SJCRH30 (cell line): ENCODE results near the gene FAM187B. TPM values are rescaled to one million over a fixed set of nuclear protein-coding genes. Genes with fewer than 3 reads are reported as not detected.
"Not testable (repeated sequence)": the region's sequence is repeated elsewhere in the genome, so short reads cannot be mapped to it uniquely, and the experiment has no call there.

ENCODE experiments used
- DNase-seq, 2 experiments: peaks; one replicate each; pipeline ENCODE4 v3.0.0-alpha.2; 2015 to 2020
- H3K27ac ChIP-seq: fragments of 250-450 bp; sonication (Bioruptor Pico); 2 replicates; pipeline ENCODE4 v1.5.1; 2020; ENCODE audit warnings: mild to moderate bottlenecking, moderate library complexity
- H3K27me3 ChIP-seq: fragments of 250-450 bp; sonication (Bioruptor Pico); 2 replicates; pipeline ENCODE4 v1.5.1; 2020; ENCODE audit warnings: mild to moderate bottlenecking, moderate library complexity
- H3K36me3 ChIP-seq: fragments of 250-450 bp; sonication (Bioruptor Pico); 2 replicates; pipeline ENCODE4 v1.5.1; 2020; ENCODE audit warnings: mild to moderate bottlenecking, moderate library complexity
- H3K4me1 ChIP-seq: fragments of 250-450 bp; sonication (Bioruptor Pico); 2 replicates; pipeline ENCODE4 v1.5.1; 2020; ENCODE audit warnings: mild to moderate bottlenecking, moderate library complexity
- H3K4me3 ChIP-seq: fragments of 250-450 bp; sonication (Bioruptor Pico); 2 replicates; pipeline ENCODE4 v1.5.1; 2020; ENCODE audit warnings: mild to moderate bottlenecking, moderate library complexity
- H3K9me3 ChIP-seq: fragments of 250-450 bp; sonication (Bioruptor Pico); replicated peaks from 2 replicates; pipeline ENCODE4 v1.5.1; 2020; ENCODE audit warnings: mild to moderate bottlenecking, moderate library complexity
- total RNA-seq: library from RNA; depleted of rRNA; stranded (reverse); fragments of >200 nt; shearing (Covaris generic); gene quantifications from 2 replicates; pipeline ENCODE4 v1.2.3, GENCODE V29; 2014

FAM187B gene
- total RNA-seq, 1 experiment from 2014 or later = not detected

DNA sequence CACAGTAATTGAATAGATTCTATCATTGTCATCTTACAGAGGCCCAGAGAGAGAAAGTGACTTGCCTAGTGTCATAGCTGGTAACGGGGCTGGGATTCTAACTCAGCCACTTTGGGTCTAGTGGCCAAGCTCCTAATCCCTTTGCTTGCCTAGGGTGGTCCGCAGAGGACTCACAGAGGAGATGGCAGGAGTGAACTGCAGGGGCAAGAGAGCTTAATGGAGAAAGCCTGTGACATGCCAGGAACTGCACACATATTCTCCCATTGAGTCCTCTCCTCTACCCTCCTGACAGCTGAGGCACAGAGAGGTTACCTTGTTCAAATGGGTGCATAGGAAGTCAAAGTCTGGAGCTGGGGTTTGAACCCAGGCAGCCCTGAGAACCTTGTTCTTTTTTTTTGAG, 22.9 kb upstream of the FAM187B start:
- peaks cover 6% of the 10 kb centered on the region; the same call in 1 of the 2 replicates for H3K27me3 ChIP-seq
- H3K27ac ChIP-seq = no peak overlapping the region
- H3K4me1 ChIP-seq = no peaks in the 10 kb centered on the region
- H3K4me3 ChIP-seq = no peak overlapping the region
- no peaks in the 10 kb centered on the region for H3K9me3 ChIP-seq
- no peak for DNase-seq
- H3K36me3 ChIP-seq = no peaks in the 10 kb centered on the region

DNA sequence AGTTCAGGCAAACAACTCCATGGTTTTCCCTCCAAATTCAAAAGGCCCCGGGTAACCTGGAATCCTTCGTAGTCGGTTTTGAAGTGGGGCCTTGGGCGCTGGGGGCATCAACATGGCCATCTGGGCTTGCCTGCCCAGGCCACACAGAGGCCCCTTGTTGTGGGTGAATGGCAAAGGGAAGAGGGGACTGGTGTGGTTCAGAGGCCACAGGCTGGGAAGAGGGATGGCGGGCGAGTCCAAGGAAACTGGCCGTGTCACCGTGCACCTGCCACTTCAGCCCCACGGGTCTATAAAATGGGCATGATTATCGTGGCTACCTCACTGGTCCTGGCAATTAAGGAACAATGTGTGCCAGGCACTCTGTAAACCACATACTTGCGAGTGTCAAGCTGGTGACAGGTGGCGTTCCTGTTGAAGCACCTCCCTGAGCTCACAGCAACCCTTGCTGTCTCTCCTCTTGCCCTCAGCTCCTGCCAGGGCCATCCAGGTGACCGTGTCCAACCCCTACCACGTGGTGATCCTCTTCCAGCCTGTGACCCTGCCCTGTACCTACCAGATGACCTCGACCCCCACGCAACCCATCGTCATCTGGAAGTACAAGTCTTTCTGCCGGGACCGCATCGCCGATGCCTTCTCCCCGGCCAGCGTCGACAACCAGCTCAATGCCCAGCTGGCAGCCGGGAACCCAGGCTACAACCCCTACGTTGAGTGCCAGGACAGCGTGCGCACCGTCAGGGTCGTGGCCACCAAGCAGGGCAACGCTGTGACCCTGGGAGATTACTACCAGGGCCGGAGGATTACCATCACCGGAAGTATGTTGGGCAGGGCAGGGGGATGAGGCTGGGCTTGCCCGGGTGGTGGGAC, 21.5 kb upstream of the FAM187B start:
- no peaks in the 10 kb centered on the region for H3K36me3 ChIP-seq
- no peaks in the 10 kb centered on the region for H3K9me3 ChIP-seq
- H3K27ac ChIP-seq = no peak overlapping the region
- DNase-seq = no peak
- H3K27me3 ChIP-seq = no peaks in the 10 kb centered on the region; the same call in 1 of the 2 replicates
- no peak overlapping the region for H3K4me3 ChIP-seq
- no peaks in the 10 kb centered on the region for H3K4me1 ChIP-seq

DNA sequence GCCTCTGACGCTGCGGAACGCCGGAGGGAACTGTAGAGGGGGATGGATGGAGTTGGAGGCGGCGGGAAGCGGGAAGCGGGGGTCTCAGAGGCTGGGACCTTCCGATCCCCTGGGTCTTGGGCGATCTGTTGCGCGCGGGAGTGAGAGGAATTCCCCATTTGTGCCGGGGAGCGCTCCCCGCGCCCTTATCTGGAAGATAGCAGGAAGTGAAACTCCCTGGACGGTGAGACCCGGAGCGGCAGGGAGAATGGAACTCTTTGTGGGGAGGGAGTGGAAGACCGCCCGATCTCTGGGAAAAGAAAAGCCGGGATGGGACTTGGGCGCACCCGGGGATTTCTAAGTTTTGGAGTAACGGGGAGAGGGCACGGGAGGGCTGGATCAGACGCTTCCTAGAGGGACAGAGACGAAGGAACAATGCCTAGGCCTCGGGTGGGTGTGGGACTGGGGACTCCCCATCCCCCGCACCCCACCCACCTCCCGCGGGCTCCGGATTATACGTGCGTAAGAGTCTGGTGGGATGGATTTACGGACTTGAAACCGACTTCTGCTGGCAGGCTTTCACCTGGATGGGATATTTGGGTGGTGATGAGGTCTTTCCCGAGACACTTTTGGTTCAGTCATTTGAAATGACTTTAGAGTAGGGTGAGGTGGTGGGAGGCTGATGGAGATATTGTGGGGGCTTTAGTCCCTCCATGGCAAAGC, 20.8 kb upstream of the FAM187B start:
- no peak for DNase-seq
- H3K9me3 ChIP-seq = no peaks in the 10 kb centered on the region
- no peaks in the 10 kb centered on the region for H3K36me3 ChIP-seq
- no peak overlapping the region for H3K4me3 ChIP-seq
- H3K27ac ChIP-seq = no peak overlapping the region
- H3K4me1 ChIP-seq = no peaks in the 10 kb centered on the region
- no peaks in the 10 kb centered on the region for H3K27me3 ChIP-seq

DNA sequence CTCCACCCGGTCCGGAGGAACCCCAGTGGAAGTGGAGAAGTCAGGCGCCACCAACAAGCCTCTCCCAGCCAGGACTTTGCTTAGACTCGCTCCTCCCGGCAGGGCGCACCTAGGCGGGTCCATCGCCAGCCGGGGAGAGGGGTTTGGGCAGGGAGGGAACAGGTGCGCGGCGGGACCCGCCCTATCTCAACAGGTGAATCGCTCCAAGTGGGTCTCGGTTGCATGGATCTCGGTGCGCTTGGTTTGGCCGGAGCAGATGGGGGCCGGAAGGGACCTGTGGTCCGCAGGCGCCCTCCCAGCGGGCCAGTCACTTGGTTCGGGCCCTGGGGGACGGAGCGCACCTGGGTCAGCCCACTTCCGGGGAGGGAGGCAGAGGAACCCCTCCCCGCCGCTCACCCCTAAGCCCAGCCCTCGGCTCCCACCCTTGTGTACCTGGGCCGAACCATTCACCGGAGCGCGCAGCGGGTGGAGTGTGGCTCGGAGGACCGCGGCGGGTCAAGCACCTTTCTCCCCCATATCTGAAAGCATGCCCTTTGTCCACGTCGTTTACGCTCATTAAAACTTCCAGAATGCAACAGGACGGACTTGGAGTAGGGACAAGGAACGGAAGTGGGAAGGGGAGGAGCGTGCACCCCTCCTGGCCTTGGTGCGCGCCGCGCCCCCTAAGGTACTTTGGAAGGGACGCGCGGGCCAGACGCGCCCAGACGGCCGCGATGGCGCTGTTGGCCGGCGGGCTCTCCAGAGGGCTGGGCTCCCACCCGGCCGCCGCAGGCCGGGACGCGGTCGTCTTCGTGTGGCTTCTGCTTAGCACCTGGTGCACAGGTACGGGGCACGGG, 20.0 kb upstream of the FAM187B start, which contains the start of gene LSR:
TSS of gene LSR (plus strand) at position 693 of the 836 bp plus-strand sequence. CDS start at position 714, 21 bp downstream.
- DNase-seq = no peak
- H3K9me3 ChIP-seq = no peaks in the 10 kb centered on the region
- H3K4me1 ChIP-seq = no peaks in the 10 kb centered on the region
- H3K27ac ChIP-seq = no peak within 1 kb of the TSS
- no peaks in the 10 kb centered on the region for H3K36me3 ChIP-seq
- H3K27me3 ChIP-seq = no peaks in the 10 kb centered on the region
- no peak within 1 kb of the TSS for H3K4me3 ChIP-seq

DNA sequence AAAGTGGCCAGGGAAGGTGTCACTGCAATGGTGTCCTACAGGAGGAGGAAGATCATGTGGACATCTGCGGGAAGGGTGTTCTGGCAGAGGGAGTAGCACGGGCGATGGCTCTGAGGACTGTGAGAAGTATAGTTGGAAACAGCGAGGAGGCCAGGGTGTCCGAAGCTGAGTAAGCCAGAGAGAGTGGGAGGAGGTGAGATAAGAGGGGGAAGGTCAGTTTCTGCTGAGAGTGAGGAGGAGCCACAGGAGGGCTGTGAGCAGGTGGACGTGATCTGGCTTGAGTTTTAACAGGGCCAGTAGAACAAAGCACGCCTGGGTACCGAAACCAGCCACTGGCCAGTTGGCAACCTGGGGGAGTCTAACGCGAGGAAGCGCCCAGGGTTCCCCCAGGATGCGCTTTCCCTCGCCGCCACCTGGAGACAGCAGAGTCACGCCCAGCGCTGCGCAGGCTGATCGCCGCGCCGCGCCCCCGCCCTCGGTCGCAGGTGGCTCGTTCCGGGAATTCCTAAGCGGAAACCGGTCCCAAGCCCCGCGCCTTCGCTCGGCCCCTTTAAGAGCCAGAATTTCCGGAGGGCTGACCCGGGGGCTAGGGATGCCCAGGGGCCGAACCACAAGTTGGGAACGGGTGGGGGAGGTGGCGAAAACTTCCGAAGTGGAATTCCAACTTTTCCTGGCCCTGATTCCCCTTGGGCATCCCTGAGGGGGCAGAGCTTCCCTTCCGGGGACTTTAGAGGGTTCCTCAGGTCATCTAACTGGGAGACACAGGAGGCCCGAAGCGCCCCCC, 19.2 kb upstream of the FAM187B start:
- Histone ChIP-seq H3K9me3 (no peaks in the 10 kb centered on the region), H3K27me3 (no peaks in the 10 kb centered on the region), H3K27ac (no peak overlapping the region), H3K4me3 (no peak overlapping the region), H3K4me1 (no peaks in the 10 kb centered on the region), H3K36me3 (no peaks in the 10 kb centered on the region)
- no peak for DNase-seq

GRCh38 chr19:35246466-35247092, 18.0 kb upstream of the FAM187B start:
- Histone ChIP-seq H3K27ac (no peak overlapping the region), H3K4me3 (no peak overlapping the region), H3K4me1 (no peaks in the 10 kb centered on the region), H3K27me3 (no peaks in the 10 kb centered on the region), H3K9me3 (no peaks in the 10 kb centered on the region), H3K36me3 (no peaks in the 10 kb centered on the region)
- DNase-seq = no peak

- Histone ChIP-seq H3K4me3 (no peak overlapping the region), H3K36me3 (no peaks in the 10 kb centered on the region), H3K9me3 (no peaks in the 10 kb centered on the region; the same call in 1 of the 2 replicates), H3K4me1 (no peaks in the 10 kb centered on the region), H3K27me3 (no peaks in the 10 kb centered on the region), H3K27ac (no peak overlapping the region)
- DNase-seq = no peak
These were observed 12.9 kb upstream of the FAM187B start for GRCh38 chr19:35241417-35241816.

DNA sequence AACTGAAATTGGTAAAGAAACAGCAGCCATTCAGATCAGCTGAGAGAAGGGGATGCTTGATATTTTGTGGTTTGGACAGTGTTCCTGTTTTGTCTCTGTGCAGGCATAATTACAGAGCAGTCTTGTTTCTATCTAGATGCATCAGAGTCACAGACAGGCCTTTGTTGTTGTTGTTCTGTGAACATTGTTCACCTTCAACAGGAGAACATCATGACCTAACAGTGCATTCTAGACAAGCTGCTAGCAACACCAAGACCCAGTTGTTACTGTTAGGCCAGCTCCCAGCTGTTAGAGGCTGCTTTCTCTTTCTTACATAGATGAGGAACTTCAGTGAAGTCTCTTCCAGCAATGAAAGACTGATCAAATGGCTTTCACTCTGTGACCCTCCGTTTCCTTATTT, 11.8 kb upstream of the FAM187B start:
- Histone ChIP-seq H3K27ac (no peak overlapping the region), H3K4me1 (no peaks in the 10 kb centered on the region), H3K4me3 (no peak overlapping the region), H3K27me3 (no peaks in the 10 kb centered on the region), H3K36me3 (no peaks in the 10 kb centered on the region), H3K9me3 (no peaks in the 10 kb centered on the region; the same call in 1 of the 2 replicates)
- no peak for DNase-seq

- not testable (repeated sequence) for H3K9me3 ChIP-seq, H3K36me3 ChIP-seq, DNase-seq, H3K4me1 ChIP-seq, H3K4me3 ChIP-seq, H3K27me3 ChIP-seq, H3K27ac ChIP-seq
These were observed 11.1 kb upstream of the FAM187B start for GRCh38 chr19:35239597-35239996.

- no peaks in the 10 kb centered on the region; the same call in 1 of the 2 replicates for H3K27me3 ChIP-seq
- no peaks in the 10 kb centered on the region for H3K4me1 ChIP-seq
- no peak overlapping the region for H3K4me3 ChIP-seq
- no peak for DNase-seq
- no peak overlapping the region for H3K27ac ChIP-seq
- H3K36me3 ChIP-seq = no peaks in the 10 kb centered on the region
- H3K9me3 ChIP-seq = no peaks in the 10 kb centered on the region; the same call in 1 of the 2 replicates
These were observed 8.3 kb upstream of the FAM187B start for GRCh38 chr19:35236638-35237400.

DNA sequence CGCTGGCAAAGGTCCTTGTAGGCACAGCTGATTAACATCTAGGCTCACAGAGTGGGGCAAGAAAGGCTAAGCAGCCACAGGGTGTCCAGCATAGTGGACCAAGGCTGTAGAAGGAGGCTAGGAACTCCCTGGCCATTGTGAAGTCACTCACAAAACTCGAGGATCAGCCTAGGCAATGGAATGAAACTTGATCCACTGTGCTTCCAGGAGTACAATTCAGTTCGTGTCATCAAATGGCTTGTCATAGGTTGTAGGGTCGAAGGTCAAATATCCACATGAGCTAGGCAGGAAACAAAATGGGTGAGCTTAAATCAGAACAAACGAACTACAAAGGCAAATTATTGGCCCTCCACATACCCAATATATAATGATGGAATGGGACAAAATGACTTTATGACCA, 4.4 kb upstream of the FAM187B start:
- H3K4me1 ChIP-seq = no peaks in the 10 kb centered on the region

GRCh38 chr19:35231956-35232645, 3.6 kb upstream of the FAM187B start:
- Histone ChIP-seq H3K9me3 (no peaks in the 10 kb centered on the region), H3K27ac (no peak overlapping the region), H3K36me3 (no peaks in the 10 kb centered on the region), H3K4me3 (no peak overlapping the region), H3K4me1 (no peaks in the 10 kb centered on the region), H3K27me3 (peaks cover 4% of the 10 kb centered on the region)
- DNase-seq = no peak

More for the DNA sequence above, 4.4 kb upstream of the FAM187B start:
- Histone ChIP-seq H3K4me3 (no peak overlapping the region), H3K9me3 (no peaks in the 10 kb centered on the region), H3K27ac (no peak overlapping the region), H3K27me3 (peaks cover 4% of the 10 kb centered on the region), H3K36me3 (no peaks in the 10 kb centered on the region)
- no peak for DNase-seq

- H3K27me3 ChIP-seq = peaks cover 16% of the 10 kb centered on the region
- no peak for DNase-seq
- no peaks in the 10 kb centered on the region for H3K9me3 ChIP-seq
- no peaks in the 10 kb centered on the region for H3K36me3 ChIP-seq
- H3K4me1 ChIP-seq = no peaks in the 10 kb centered on the region
- no peak overlapping the region for H3K27ac ChIP-seq
- H3K4me3 ChIP-seq = no peak overlapping the region
These were observed 1.1 kb upstream of the FAM187B start for GRCh38 chr19:35229601-35230000.
